Measurements from ENCODE around the gene PRKCE.

- TF ChIP-seq, protein P1, sequence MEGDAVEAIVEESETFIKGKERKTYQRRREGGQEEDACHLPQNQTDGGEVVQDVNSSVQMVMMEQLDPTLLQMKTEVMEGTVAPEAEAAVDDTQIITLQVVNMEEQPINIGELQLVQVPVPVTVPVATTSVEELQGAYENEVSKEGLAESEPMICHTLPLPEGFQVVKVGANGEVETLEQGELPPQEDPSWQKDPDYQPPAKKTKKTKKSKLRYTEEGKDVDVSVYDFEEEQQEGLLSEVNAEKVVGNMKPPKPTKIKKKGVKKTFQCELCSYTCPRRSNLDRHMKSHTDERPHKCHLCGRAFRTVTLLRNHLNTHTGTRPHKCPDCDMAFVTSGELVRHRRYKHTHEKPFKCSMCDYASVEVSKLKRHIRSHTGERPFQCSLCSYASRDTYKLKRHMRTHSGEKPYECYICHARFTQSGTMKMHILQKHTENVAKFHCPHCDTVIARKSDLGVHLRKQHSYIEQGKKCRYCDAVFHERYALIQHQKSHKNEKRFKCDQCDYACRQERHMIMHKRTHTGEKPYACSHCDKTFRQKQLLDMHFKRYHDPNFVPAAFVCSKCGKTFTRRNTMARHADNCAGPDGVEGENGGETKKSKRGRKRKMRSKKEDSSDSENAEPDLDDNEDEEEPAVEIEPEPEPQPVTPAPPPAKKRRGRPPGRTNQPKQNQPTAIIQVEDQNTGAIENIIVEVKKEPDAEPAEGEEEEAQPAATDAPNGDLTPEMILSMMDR (IDR thresholded peaks at IDR 0.05), result no peak
- TF ChIP-seq POLR2A (IDR thresholded peaks at IDR 0.05), result no peak
Measured at GRCh38 chr2:46144133-46144800, 492.8 kb downstream of the PRKCE start.
